Kidney capillary endothelial cell (primary cell): Measurements from ENCODE around the gene ODAD2.
"Not testable (repeated sequence)": the region's sequence is repeated elsewhere in the genome, so short reads cannot be mapped to it uniquely, and the experiment has no call there.

ENCODE experiments used
- DNase-seq: peaks from one replicate; pipeline ENCODE4 v3.0.0-alpha.2; 2018; ENCODE audit warnings: low spot score

ODAD2 gene

DNA sequence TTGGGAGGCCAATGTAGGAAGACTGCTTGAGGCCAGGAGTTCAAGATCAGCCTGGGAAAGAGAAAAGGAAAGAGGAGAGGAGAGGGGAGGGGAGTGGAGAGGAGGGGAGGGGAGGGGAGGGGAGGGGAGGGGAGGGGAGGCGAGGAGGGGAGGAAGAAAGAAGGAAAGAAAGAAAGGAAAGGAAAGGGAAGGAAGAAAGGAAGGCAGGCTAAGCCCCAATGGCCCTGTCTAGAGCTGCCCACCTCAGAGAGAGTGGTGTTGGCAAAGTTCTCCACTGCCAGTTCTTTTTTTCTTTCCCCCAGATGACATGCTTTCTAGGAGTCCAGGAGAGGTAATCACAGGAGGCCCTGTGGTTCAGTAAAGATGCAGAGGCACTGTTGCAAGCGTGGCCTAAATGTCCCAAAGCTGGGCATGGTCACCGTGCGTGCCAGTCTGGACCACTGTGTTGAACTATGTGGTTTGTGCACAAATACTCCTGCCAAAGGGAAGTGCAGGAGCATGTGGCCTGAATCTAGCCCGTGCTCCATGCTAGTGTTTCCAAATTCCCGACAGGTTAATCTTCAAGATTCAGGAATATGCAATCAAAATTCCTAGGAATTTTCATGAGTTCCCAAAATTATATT, 39.7 kb downstream of the ODAD2 start:
- DNase-seq, result no peak

DNA sequence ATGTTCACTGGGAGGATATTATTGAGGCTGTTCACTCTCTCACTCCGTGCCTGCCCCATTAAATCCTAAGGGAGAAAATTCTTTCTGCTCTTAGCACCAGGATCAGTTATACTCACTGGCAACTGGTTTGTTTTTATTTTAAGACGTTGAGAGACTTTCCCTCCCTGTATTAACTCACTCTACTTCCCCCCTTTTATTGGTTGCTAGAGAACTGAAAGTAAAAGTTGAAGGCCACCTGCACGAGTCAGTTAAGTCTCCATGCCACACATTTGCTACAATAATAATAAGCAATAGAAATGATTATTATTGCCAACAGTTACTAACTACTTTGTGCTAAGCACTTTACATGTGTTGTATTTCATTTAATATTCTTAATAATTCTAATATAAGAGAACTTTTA, 40.5 kb downstream of the ODAD2 start:
- DNase-seq, result not testable (repeated sequence)

DNA sequence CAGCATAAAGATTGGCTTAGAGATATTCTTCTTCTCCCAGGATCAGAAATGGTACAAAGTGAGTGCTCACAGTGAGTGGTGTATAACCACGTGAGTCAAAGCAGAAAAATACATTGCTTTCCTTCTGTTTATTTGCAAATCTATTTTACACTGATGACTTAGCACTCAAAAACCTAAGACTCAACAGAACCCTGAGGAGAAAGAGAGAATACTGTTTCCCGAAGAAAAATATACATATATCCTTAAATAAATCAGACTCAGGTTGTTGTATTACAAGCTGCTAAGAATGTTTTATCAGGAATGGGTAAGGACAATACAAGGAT, 48.7 kb downstream of the ODAD2 start:
- no peak for DNase-seq

DNA sequence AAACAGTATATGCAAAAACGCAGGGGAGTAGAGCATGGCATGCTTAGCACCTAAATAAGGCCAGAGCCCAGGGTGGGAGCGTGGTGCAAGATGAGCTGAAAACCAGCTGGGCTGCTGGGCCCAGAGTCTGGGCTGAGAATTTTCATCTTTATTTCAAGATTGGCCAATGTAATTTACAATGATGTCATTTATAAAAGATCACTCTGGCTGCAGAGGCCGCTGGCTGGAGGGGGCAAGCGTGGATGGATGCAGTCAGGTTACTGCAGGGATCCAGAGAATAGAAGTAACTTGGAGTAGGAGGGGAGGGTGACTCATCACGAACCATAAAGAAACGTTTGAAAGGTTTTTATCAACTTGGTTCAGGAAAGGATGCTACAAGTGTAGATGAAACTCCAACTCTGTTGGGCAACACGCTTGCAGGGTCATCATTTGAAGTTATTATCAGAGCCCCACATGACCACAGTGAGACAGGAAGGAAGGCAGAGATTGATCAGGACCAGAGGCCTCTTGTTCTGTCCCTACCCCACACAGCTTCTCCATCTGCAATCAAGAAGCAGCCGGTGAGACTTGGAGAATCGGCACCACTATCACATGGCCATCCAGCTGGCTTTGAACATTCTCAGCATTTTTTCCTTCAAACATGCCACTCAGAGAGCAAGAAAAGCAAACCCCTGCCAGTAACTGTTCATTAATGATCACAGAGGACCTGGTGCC, 49.2 kb downstream of the ODAD2 start:
- no peak for DNase-seq

DNA sequence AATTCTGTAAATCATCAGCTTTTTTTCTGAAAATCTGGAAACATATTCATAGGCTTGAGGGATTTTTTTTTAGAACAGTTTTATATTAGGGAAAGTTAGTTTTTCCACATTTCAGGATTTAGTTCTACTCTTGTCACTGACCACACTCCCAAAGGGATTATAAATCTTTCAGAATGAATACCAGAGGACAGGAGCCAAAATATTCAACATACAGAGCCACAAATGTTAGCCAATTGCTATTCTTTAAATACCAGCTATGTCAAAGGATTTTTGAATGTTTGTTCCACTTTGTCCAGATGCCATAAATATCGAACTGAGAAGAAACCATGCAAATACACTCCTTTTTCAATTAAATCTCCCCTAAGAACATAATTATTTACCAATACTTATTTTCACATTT, 50.7 kb downstream of the ODAD2 start:
- no peak for DNase-seq

DNA sequence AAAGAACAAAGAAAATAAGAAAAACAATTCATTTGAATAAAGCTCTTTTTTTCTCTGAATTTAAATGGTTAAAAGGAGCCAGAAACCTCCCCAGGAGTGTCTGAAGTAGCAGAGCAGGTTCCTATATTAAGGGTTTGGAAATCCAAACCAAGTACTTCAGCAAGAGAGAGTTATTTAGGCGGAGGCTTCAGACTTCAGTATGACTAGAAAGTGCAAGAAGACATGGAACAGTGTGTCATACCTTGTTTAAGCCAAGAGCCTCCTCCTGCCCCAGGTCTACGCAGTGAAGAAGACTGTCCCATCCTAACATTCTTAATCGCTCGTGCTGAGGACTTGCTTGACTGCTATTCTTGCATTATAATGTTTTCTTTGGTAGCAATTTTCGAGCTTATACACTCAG, 51.3 kb downstream of the ODAD2 start:
- no peak for DNase-seq

DNA sequence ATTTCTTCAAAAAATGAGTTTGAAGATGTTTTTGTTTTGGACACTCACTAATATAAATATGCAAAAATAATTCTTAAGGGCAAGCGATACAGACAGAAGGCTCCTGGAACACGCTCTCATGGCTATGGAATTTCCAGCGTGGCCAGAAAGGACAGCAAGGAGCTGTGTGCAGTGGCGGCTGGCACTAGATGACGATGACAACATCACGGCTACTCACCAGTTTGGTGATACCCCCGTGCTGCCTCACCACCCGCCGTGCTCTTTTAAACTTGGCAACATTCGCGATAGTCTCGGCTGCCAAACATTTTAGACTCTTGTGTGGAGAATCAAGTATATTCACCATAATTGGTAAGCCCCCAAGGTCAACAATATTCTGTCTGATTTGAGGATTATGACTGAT, 54.9 kb downstream of the ODAD2 start:
- DNase-seq, result no peak

DNA sequence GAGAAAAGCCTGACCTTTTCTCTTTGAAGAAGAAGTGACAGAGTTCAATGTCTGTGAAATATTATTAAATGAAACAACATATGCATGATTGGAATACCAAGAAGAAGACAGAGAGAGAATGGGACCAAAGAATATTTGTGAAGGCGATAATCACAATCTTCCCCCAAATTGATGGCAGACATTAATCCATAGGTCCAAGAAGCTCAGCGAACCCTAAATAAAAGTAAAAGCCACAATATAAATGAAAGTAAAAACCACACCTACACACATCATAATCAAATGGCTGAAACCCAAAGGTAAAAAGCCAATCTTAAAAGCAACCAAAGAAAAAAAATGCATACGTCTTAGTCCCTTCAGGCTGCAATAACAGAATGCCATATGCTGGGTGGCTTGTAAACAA, 84.0 kb downstream of the ODAD2 start:
- DNase-seq, result no peak

DNA sequence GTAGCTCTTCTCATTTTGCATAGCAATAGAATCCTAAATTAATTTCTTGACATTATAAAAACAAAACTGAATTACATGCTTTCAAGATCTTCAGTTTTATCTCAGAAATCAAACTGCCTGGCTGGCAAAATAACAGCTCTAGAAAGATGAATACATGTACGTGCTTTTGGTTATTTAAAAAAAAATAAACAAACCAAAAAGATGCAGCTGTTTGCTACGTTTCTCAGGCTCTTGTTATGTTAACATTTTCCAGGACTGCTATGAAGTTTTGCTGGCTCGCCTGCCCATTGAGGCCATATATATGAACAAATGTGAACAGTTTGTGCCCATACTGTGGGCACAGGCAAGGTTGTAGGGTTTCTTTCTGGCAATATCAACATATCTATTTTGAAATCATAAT, 86.6 kb downstream of the ODAD2 start:
- no peak for DNase-seq

DNA sequence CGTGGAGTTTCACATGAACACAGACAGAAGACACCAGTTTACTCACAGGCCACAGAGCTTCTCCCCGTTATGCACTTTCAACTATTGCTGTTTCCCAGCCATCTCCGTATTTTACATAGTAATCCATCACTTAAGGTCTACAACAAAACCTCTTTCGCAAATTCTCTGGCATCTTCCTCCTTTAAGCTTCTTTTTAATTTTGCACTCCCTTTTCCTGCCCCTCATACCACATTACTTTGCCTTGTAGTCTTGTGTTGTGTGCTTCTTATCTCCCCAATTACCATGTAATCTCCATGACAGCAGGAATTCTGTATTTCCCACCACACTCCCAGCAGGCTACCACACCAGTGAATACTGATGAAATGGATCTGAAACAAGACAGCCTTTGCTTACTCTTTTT, 87.3 kb downstream of the ODAD2 start:
- no peak for DNase-seq

DNA sequence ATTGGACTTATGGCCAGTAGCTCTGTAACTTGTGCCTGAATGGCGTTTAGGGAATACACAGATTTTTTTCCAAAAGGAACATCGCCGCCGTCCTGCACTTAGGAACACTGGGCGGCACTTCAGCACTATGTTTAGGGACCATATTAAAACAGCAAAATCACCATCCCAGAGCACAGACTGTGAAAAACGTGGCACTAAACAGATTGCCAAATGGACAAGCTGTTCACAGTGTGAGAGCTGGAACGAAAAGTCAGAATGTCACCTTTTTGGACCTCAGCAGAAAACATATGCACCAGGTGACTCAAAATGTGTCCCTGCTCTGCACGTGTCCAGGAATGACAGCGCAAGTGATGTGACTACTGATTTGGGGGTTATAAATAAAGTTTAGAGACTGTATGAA, 87.9 kb downstream of the ODAD2 start:
- no peak for DNase-seq

DNA sequence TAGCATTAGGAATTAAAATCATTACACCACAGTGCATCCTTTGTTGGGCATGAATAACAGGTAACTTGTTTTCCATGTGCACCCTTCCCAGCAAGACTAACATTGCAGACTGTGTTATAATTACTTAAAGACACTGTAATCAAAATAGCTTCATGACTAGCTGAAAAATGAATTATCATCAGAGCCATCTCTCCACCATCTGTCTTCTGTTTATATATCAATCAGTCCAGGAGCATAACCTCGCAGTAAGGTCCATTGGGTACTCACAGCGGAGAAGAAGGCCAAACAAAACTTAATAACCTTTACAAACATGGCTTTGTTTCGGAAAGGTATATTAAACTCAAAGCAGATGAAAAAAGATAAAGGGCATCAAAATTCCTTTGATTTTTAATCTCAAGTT, 90.6 kb downstream of the ODAD2 start:
- DNase-seq, result no peak

DNA sequence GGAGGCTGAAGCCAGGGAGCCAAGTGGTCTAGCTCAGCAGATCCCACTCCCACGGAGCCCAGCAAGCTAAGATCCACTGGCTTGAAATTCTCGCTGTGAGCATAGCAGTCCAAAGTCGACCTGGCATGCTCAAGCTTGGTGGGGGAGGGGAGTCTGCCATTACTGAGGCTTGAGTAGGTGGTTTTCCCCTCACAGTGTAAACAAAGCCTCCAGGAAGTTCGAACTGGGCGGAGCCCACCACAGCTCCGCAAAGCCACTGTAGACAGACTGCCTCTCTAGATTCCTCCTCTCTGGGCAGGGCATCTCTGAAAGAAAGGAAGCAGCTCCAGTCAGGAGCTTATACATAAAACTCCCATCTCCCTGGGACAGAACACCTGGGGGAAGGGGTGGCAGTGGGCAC, 99.4 kb downstream of the ODAD2 start:
- not testable (repeated sequence) for DNase-seq

DNA sequence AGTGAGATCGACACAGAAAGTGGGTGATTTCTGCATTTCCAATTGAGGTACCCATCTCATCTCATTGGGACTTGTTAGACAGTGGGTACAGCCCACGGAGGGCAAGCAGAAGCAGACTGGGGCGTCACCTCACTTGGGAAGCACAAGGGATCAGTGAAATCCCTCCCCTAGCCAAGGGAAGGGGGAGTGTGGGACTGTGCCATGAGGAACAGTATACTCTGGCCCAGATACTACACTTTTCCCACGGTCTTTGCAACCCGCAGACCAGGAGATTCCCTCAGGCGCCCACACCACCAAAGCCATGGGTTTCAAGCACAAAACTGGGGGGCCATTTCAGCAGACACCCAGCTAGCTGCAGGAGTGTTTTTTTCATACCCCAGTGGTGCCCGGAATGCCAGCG, 99.8 kb downstream of the ODAD2 start:
- no peak for DNase-seq

DNA sequence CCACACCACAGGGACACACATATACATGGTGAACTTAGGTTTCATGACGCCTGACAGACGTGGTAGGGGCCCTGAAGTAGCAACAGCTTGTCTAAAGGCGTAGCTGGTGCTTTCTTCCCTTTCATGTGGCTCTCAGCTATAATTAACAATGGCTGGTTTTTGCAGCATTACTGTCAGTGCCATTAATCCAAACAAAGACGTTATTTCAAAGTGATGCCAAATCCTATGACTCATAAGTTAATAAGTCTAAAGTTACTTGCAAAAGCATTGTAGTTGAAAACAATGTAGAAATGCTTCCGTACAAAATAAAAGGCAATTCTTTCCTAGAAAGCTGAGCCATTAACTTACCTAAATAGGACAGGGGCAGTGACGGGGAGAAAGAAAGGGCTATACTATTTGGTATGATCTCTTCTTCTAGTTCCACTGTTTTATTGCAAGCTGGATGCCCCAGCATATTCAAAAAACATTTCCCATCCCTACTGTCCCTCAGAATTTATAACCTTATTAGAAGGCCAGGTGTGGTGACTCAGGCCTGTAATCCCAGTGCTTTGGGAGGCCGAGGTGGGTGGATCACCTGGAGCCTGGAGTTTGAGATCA, 105.4 kb downstream of the ODAD2 start:
- no peak for DNase-seq

DNA sequence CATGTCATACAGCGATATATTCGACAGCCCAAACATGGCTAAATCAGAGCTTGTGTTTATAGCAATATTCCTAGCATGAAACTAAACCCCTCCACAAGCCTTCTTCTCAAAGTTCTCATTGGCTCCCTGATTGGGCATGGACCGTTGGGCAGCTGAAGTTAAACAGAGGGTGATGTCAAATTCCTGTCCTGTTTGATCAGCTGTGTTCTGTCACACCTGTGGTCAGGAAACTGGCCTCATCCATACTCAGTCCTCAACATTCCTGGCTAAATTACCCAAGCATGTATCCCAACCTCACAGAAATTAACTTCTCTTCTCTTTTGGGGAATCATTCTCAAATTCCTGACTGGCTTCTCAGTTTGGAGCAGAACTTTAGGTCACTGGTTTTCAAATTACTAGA, 107.9 kb downstream of the ODAD2 start:
- DNase-seq, result no peak

DNA sequence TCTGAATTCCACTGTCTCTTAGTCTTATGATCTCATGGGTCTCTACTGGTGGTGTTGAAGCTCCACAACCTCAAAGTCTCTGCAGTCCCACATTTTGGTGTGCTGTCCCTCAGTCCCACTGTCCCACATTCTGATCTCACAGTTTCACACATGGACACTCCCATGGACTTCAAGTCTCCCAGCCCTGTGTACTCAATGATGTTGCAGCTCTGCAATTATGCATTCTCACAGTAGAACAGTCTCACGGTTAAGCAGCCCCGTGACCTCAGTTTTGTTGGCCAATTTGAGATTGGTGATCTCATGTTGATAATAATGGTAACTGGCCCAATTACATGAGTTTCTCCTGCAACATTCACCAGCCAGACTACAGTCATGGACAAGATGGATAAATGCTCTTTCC, 109.4 kb downstream of the ODAD2 start:
- DNase-seq, result no peak

DNA sequence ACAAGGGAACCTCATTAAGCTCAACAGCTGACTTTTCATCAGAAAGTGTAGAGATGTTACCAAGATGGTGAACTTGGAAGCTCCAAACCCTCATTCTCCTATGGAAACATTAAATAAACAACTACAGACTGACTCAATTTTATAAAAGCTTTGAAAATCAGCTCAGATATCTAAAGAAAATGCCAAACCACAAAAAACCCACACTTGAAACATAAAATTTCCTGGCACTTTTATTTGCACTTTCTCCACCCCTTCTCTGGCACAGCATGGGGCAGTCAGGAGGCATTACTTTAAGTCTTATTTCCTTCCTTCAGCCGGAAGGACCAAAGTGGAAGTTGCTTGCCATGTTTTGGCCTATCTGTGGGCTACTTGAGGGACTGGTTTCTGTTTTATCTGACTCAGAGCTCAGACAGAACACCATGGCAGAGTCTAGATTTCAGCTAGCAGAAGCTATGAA, 114.7 kb downstream of the ODAD2 start:
- DNase-seq, result no peak

DNA sequence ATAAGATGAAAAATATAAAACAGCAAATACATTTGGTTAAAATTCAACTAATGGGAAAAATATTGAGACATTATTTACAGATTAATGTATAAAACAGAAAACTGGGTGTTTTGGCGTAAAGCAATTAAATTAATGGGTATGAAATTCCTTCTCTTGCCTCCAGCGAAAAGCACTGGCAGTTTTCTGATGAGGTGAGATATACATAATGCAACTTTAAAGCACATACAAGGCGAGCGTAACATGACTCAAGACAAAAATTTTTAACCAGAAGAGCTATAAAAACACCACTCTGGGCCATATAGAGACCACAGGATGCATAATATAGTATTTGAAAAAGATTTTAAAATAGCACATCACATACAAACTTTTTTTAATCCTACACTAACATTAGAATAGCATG, 120.6 kb downstream of the ODAD2 start:
- no peak for DNase-seq

DNA sequence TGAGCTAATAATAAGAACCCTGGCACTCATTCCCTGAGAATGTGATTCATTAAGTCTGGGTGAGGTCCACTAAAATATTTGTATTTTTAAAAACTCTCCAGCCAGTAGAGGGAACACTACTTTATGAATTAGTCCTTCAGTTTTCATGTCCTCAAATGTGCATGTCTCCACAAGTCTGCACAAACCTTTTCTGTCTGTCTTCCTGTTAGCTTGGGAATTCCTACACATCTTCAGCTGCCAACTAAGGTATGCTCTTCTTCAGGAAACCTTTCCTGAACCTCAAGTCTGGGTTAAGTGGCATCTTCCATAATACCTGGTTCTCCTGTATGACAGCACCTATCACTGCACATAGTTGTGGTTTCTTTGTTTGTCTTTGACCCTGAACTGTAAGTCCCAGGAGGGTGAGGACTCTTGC, 133.7 kb downstream of the ODAD2 start:
- DNase-seq, result no peak

DNA sequence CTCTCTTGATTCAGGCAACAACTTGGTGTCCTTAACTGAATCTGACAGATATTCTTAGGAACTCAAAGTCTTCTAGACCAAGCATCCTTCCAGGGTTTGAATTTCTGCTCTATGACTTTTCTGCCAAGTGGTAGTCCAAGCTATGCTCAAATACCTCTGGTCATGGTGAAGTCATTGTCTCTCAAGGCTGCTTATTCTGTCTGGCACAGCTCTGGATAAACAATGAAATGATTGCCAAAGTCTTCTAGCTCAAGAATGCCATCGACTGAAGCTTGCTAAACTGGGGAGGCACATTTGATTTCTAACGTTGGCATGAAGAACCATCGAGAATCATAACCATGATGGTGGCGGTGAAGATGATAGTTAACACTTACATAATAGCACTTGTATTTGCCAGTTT, 137.1 kb downstream of the ODAD2 start:
- no peak for DNase-seq

DNA sequence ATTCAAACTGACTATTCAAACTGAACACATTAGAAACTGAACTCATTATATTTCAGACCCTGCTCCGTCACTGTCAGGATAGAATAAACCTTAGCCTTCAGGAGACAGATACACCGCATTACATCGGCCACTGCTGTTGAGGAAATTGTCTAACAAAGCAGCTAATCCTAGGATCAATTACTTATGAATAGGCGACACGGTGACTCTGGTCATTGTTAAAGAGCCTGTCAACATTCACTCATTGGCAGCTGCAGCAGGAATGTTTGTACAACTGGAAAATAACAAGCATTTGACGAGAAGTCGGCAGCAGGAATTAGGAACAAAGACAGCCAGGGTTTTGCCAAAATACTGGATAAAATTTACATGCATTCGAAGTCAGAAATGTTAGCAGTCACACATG, 141.3 kb downstream of the ODAD2 start:
- DNase-seq, result no peak

DNA sequence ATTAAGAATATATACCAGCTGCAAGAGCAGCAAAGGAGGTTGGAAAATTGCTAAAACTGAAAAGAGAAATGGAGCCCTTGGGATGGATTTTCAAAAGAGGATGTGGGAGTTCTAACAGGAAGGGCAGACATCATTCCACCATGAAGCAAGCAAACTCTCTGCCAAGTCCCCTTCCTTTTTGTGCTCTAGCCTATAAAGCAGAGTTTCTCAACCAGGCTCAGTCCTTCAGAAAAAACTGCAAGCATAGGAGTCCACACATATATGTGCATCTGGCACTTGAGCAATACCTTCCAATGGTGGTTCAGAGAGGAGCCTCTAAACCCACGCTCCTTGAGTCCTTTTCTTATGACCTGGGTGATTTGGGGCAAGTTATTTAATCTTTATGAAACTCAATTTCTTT, 154.7 kb downstream of the ODAD2 start:
- no peak for DNase-seq

DNA sequence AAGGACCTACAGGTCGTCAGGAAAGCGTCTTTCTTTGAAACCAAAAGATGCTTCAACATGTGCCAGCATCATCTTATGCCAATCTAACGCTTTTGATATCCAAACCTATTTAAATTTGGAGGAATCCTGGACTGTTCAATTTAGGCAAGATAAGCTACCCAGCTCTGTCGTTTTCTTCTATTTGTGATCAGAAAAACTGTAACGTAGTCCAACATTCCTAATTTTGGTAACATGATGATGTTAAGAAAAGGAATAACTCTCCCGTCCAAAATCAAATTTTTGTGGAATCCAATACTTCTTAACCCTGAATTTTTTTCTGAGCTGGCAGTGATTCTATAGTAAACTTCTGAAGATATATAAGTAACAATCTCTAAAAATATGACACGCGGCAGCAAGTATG, 160.0 kb downstream of the ODAD2 start:
- no peak for DNase-seq
